Measurements from ENCODE around the gene MARCHF3.
"Not testable (repeated sequence)": the region's sequence is repeated elsewhere in the genome, so short reads cannot be mapped to it uniquely, and the experiment has no call there.

The MARCHF3 gene

DNA sequence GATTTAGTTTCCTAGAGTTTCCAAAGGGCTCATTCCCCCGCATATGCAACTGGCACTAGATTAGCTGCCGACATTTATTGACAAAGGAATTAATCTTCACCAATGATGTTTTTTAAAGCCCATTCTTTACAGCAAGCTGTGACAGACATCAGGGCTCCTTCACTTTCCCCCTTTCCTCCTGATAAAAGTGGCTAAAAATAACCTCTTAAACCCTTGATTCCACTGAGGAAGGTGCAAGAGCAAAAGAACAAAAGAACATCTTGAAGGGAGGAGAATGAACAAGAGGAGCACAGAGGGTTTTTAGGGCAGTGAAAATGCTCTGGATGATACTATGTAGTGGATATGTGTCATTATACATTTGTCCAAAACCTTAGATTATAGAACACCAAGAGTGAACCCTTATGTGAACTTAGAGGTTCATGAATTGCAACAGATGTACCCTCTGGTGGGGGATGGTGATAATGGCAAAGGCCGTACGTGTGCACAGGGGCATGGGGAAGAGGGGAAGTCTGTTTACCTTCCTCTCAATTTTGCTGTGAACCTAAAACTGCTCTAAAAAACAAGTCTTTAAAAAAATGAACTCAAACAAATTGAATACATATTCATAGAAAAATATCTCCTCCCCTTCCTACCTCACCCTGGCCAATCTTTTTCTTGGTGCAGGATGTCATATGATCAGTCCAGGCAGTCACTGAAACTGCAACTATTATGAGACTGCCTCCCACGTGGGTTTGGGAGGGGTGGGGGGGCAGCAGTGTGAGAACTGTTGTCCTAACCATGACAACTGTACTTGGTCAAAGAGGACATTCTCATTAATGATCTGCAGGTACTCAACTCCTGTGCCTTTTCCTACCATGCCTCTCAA is 83.0 kb downstream of the MARCHF3 start:
- no peak for DNase-seq

- DNase-seq = not testable (repeated sequence)
These were observed 87.5 kb downstream of the MARCHF3 start for GRCh38 chr5:126942908-126943307.

DNA sequence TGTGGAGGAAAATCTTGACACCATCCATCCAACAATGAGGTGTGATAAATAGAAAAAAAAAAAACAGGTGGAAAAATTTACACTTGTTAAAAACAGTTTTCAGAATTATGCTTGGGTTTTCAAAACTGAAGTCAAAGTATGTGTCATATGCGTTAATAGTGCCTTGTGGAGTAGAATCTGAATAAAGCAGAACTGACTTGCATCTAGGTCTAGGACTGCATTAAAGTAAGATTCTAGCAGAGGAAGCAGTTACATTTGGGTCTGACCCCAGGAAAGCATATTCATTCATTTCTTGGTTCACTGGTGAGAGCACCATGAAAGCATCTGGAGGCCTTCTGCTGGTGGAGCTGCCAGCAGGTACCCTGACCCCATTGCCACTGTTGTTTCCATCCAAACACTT is 89.0 kb downstream of the MARCHF3 start:
- DNase-seq = no peak

GRCh38 chr5:126939887-126940286 is 90.5 kb downstream of the MARCHF3 start:
- DNase-seq = no peak

DNA sequence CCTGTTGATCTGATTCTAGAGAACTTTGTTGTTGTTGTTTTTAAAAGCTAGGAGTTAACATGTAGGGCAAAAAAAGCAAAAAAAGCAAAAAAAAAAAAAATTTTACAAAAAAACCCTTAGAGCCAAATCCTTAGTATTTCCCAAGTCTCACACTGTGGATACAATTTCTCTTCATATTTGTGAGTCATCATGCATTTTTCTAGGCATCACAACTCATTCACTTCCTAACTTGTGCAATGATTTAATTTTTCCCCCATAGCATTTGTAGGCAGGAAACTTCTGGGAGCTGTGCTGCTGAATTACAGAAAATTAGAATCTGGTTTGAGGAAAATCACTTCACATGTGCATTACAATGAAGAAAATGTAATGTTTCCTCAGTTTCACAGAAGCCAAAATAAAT is 91.9 kb downstream of the MARCHF3 start:
- no peak for DNase-seq

GRCh38 chr5:126937771-126938170 is 92.6 kb downstream of the MARCHF3 start:
- no peak for DNase-seq

GRCh38 chr5:126936775-126937418 is 93.5 kb downstream of the MARCHF3 start:
- DNase-seq = no peak

DNA sequence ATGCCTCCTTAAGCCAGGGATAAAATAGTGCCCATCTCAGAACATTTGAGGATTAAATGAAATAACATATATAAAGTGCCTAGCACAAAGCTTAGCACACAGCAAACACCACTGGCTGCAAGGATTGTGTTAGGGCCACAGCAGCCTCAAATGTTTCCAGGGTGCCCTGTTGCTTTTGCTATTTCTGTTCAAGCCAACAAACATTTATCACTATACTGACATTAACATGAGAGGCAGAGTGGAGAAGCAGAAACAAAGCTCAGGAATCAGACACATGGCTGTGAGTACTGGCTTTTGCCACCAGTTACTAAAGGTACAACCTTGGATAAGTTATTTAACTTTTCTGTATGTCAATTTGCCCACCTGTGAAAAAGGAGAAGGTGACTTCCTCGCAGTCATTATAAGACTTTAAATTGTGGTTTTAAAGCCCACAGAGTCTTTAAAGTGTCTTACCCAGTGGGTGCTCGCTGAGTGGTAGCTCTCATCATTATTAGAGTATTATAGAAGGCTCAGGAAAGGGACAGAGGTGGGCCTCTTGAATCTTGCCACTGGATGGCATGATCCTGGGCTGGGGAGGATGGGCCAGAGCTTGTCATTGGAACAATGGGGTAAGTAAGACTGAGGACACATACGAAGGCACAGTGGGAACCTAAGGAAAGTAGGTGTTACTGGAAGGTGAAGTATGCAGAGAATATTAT is 98.2 kb downstream of the MARCHF3 start:
- DNase-seq = no peak

DNA sequence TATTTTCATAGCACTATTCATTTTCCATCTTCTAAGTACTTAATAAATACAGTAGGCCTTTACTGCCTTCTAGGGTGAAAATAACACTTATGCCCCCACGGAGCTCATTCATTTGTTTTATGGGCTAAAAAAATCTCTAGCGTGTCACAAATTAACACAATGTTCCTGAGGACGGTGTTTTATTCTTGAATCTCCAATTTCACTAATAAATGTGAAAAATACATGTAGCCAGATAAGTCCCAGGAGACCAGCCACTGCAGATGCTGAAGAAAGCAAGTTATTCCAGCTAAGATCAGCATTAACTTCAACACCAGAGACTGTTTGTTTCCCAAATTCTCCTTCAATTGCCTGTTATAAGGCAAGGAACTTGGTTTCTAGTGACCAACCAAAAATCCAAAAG is 102.3 kb downstream of the MARCHF3 start:
- no peak for DNase-seq

- no peak for DNase-seq
These were observed 102.9 kb downstream of the MARCHF3 start for GRCh38 chr5:126927429-126927828.

- DNase-seq = no peak
These were observed 104.2 kb downstream of the MARCHF3 start for GRCh38 chr5:126926187-126926586.

- DNase-seq = no peak
These were observed 104.9 kb downstream of the MARCHF3 start for GRCh38 chr5:126925482-126925881.

DNA sequence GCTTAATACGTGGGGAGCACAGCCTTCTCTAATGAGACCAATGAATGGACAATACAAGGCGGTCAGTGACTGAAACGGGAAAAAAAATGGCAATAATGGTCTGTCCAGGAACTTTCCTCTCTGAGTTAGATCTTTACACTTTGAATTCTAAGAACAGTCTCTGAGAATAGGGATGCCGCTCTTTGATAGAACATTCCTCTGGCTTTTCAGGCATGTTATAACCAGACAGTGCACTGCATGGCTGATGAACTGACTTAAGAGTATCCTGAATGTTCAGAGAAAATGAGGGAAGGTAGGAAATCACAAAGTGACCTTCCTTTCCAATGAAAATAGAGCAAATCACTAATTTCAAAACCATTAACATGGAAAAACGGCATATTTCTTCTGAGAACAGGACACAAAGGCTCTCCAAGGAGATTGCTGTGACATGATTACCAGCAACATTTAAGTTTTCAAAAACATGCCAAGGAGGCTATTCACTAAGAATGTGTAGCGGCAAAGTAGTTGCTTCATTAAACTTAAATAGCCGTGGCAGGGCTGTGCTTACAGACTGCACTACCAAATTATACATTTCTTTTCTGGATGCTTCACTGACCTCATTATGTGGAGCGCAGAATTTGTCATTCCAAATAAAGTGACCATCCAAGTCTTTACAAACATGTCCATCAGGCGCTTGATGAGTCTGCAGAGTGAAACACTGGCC is 105.9 kb downstream of the MARCHF3 start:
- DNase-seq = no peak

DNA sequence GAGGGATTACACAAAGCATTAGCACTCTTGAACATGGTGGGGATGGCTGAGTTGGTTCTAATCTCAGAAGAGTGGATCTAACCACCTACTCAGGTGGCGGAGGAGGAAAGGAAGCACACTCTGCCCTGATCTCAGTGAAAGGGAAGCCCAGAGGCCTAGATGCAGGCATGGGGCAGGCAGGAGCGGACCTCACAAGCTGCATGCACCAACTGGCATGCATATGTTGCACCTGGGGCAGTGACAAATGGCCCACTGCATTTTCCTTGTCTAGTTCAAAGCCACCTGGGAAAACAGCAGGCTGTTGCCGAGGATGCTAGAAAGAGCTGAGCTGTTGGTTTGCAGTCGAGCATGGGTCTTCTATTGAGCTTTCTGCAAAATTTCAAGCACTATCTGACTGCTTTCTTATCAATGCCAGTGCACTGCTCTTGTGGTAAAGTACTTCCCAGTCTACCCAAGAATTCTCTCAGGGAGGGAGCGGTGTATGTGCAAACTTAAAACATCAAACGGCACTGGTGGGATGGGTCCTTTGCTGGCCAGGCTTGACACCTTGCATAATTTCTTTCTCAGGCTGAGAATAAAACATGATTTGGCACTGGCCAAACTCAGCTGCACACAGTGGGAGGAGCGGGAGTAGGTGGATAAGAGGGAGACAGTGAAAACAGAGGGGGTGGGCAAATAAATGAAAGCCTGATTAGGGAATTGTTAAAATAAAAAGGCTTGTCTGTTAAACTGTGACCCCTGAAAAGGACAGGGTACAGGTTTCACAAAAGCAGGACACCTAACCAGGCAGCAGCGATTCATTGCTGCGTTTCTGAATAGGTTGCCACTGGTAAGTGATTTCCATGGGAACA is 108.9 kb downstream of the MARCHF3 start:
- no peak for DNase-seq

GRCh38 chr5:126920291-126920690 is 110.1 kb downstream of the MARCHF3 start:
- no peak for DNase-seq

- DNase-seq = no peak
These were observed 110.8 kb downstream of the MARCHF3 start for GRCh38 chr5:126919566-126919965.

- no peak for DNase-seq
These were observed 111.8 kb downstream of the MARCHF3 start for GRCh38 chr5:126918615-126918957.

- DNase-seq = no peak
These were observed 112.3 kb downstream of the MARCHF3 start for GRCh38 chr5:126917918-126918614.

DNA sequence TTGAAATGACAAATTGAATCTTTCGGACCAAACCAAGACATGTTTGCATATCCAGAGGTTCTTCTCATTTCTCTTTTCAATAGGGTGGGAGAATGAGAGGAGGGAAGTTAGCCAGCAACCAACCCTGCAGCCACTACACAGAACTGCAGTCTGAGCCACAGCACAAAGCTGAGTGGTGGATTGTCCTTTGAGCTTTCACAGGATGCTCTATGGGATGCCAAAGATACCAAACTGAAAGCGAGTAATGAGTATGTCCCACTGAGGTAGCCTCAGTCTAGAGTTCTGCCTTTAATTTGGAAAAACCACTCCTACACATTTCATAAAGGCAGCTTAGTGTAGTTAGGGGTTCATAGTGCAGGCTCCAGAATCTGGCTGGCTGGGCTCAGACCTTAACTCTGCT is 114.9 kb downstream of the MARCHF3 start:
- no peak for DNase-seq

DNA sequence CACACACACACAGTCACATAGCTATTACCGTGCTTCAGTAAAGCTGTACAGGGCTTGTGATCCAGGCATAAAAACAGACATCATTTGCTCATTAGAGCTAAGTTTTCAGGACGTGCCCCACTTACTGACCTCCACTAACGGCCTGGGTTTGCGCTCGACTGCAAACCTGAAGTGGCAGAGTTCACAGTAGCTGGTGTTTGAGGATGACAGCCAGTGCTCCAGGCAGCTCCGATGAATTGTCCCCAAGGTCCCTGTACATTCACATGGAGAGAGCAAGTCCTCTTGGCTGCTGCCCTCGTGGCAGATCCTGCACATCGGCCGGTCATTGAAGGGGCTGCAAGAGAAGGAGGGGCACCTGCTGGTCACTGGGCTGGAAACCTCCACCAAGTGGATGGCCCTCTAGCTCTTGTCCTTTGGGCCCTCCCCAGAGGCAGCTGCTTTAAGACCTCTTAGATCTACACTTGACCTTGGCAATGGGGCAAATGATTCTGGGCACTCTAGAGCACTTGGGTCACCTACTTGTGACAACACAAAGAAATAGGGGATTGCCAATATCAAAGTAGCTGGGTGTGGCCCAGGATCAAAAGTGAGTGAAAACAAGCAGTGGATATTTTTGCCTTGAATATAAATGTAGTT is 115.4 kb downstream of the MARCHF3 start:
- DNase-seq = no peak

GRCh38 chr5:126912616-126913200 is 117.7 kb downstream of the MARCHF3 start:
- no peak for DNase-seq
